ENCODE results near the gene NEK6.

NEK6 gene

DNA sequence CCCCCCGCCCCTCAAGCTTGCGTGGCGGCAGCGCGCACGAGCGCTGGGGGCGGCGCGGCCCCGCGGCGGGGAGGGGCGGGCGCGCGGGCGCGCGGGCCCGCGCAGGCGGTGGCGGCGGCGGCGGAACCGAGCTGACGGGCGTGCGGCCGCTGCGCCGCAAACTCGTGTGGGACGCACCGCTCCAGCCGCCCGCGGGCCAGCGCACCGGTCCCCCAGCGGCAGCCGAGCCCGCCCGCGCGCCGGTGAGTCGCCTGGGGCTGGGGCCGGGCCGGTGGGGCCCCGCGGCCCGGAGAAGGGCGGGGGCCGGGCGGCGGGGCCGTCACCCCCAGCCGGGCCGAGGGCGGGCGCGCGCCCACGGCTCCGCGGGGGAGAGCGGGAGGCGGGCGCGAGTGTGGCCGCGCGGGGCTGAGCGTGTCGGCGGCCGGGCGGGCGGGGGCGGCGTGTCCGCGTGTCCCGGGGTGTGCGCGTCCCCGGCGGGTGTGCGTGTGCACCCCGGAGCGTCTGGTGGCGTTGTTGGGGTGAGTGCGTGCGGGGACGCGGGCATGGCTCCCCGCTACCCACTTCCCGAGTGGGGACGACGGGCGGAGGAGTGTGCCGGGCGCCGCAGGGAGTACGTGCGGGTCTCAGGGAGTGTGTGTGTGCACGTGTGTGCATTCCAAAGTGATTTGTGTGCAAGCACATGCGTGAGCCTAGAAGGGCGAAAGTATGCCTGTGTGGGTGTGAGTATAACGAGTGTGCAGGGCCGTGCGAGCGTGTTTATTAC, at the start of gene NEK6:
NEK6 (plus strand) TSS at position 106 of the 763 bp plus-strand sequence. CDS start 44,016 bp downstream, outside the sequence.
- no peak for DNase-seq (ENCODE audit: low spot score)

GRCh38 chr9:124208571-124208970, 49.2 kb upstream of the NEK6 start:
- DNase-seq (ENCODE audit: low spot score), result no peak

DNA sequence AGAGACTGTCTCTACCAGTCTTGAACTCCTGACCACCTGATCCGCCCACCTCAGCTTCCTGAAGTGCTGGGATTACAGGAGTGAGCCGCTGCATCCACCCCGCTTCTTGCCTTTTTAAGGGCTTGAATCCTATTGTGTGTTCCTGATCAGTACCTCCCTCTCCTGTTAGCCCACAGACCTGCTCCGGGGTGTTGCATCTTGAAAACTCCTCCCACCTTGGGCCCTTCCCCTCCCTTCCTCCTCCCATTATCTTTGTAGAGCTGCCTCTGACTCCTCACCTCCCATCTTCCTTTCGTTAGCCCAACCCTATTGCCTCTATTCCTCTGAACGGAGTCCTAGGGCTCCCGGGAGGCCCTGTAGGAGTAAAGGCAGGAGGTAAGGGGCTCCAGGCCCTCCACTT, 48.5 kb upstream of the NEK6 start:
- DNase-seq (ENCODE audit: low spot score), result no peak

- DNase-seq (ENCODE audit: low spot score), result no peak
These were observed 48.0 kb upstream of the NEK6 start for GRCh38 chr9:124209774-124210173.

- no peak for DNase-seq (ENCODE audit: low spot score)
These were observed 47.1 kb upstream of the NEK6 start for GRCh38 chr9:124210697-124211096.

- no peak for DNase-seq (ENCODE audit: low spot score)
These were observed 45.2 kb upstream of the NEK6 start for GRCh38 chr9:124212381-124213050.

- no peak for DNase-seq (ENCODE audit: low spot score)
These were observed 44.4 kb upstream of the NEK6 start for GRCh38 chr9:124213396-124213795.

GRCh38 chr9:124214116-124214515, 43.6 kb upstream of the NEK6 start:
- no peak for DNase-seq (ENCODE audit: low spot score)

GRCh38 chr9:124214596-124215367, 43.0 kb upstream of the NEK6 start:
- no peak for DNase-seq (ENCODE audit: low spot score)

DNA sequence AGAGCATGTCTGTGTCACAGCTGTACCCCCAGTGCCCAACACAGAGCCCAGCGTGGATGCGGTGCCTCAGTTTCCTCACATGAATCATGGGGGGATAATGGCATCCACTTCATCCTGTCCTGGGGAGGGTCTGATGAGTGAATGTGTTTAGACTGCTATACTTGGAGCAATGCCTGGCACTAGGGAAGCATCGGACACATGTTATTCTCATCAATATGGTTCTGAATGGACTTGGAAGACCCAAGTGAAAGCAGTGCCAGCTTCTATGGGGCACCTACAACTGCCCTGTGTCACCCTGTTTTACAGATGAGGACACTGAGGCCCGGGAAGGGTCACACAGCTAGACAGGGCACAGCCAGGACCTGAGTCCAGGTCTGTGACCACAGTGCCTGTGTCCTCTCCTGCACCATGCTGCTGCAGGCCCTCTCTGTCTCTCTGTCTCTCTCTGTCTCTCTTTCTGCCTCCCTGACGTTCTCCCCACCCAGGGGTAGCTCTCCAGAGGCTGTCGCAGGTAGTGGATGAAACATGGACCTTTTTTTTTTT, 42.3 kb upstream of the NEK6 start:
- DNase-seq (ENCODE audit: low spot score), result no peak

DNA sequence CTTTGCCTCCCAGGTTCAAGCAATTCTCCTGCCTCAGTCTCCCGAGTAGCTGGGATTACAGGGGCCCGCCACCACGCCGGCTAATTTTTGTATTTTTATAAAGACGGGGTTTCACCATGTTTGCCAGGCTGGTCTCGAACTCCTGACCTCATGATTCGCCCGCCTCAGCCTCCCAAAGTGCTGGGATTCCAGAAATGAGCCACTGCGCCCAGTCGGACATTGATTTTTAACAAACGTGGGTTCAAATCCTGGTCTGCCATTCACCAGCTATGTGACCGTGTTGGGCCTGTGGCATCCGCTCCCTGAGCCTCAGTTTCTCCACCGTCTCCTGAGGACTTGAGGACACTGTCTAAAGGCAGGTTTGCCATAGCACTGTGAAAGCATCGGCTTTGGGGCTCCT, 41.8 kb upstream of the NEK6 start:
- no peak for DNase-seq (ENCODE audit: low spot score)

GRCh38 chr9:124216474-124217176, 41.1 kb upstream of the NEK6 start:
- DNase-seq (ENCODE audit: low spot score), result peak; percentile 60

DNA sequence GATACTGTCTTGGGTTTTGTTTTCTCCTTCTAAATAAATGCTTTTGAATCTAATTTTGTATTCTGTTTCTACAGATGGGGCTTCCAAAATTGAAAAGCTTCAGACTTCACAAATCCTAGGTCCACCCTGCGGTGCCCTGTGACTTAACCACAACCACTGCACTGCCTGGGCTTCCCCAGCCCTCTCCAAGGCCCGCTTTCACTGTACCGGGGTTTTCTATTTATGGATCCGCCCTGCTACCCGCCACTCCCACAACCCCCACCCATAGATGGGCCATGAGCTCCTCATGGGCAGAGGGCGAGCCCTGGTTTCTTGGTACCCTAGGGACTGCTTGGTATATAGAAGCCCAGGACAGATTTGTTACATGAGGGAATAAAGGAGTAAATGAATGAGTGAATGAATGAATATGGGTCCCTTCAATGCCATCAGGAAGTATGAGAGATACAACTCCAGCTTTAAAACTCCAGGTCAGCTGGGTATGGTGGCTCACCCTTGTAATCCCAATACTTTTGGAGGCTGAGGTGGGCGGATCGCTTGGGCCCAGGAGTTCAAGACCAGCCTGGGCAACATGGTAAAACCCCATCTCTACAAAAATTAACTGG, 39.8 kb upstream of the NEK6 start:
- DNase-seq (ENCODE audit: low spot score), result no peak

GRCh38 chr9:124218438-124218982, 39.2 kb upstream of the NEK6 start:
- peak; percentile 75 for DNase-seq (ENCODE audit: low spot score)

- DNase-seq (ENCODE audit: low spot score), result no peak
These were observed 38.7 kb upstream of the NEK6 start for GRCh38 chr9:124218987-124219461.

DNA sequence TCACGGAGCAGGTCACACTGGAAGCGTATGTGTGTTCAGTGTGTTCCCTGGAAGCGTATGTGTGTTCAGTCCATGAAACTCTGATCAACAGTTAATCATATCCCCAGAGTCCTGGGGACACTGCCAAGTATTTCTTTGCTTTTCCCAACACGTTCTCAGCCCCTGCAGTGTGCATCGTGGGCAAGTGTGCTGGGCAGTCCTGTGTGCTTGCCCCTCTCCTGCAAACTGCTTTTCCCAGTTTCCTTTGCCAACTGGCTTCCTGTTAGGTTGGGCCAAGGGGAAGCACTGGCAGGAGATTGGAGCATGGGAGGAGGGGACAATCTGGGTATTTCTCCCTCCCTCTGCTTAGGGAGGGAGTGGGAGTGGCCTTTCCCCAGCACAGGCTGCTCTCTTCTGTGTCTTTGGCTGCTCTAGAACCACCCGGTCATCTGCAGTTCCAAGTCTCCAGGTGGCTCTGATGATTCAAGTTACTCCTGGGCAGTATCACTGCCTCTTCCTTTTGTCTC, 36.8 kb upstream of the NEK6 start:
- DNase-seq (ENCODE audit: low spot score), result no peak

- DNase-seq (ENCODE audit: low spot score), result no peak
These were observed 36.1 kb upstream of the NEK6 start for GRCh38 chr9:124221676-124222075.

DNA sequence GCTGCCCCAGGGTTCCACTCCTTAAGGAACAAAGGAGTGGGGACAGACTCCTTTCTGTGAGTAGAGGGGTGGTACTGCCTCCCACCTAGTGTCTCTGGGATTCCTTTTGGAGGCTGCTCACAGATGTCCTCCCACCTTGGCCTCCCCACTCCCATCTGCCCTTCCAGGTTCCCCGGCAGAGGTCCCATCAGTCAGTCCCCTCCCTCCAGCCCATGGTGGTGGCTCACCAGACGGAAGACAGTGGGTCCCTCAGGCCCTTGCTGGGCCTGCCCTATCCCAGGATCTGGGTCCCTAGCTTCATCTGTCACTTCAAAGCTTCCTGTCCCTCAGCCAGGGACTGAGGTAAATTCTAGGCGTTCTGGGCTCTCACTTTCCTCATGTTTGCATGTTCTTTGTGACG, 35.6 kb upstream of the NEK6 start:
- no peak for DNase-seq (ENCODE audit: low spot score)

DNA sequence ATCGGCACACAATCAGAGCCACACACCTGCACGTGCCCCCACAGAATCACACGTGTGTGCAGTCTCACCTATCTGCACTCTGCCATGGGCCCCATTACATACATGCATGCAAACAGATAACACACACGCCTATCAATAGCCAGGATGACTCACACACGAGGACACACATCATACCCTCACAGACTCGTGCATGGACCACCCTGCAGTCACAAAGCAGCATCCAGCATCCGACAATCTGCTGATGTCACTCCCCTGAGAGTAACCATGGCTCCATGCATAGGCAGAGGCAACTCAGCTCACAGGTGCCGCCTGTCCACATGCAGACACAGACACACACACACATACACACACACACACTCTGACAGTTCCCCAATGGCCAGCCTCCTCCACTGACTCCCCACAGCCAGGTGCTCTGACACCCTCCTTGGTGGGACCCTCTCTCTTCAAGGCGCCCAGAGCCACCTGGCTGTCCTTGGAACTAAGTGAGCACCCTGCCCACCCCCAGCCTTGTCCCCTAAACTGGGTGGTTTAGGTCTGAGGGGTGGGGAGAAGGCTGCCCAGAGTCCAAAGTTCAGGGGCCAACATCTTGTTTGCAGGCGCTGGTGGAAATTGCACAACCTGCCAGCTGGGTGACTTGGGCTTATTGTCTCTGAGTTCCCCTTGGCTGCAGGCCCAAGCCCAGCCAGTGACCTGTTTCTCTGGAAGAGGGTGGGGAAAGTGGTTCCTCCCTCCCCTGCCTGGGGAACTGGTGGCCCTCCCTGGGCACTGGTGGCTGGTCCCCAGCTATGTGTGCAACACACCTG, 34.6 kb upstream of the NEK6 start:
- DNase-seq (ENCODE audit: low spot score), result peak; percentile 83

DNA sequence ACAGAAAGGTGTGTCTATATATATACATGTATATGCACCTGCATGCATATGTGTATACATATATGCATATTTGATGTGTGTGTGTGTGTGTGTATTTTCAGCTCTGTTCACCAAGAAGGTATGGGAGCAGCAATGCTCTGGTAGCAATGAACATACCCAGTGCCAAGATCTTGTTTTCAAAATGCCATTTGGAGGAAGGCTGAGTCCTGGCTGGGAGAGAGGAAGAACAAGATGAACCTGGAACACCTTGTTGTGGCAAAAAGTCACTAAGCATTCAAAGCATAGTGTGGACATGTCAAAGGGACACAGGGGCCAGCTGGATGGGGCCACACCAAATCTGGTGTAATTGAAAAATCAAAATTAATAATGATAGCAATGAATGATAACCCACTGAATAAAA, 31.8 kb upstream of the NEK6 start:
- no peak for DNase-seq (ENCODE audit: low spot score)

Measured in pons (tissue), 1 donor.